HCT116 (cell line): ENCODE data around the gene TMEM26. TPM values are rescaled to one million over a fixed set of nuclear protein-coding genes. Genes with fewer than 3 reads are reported as not detected.

Experiments
- ATAC-seq: fragments of 200-7000 bp; cut with Tn5 transposase; 2 replicates; pipeline ENCODE4 v1.9.1; 2020; ENCODE audit warnings: mild to moderate bottlenecking, moderate library complexity
- BruUV-seq: library from RNA; stranded (reverse); fragments of 400-500 nt; replicated peaks from 2 replicates; lab custom pipeline; 2021; lab: Mats Ljungman, UMichigan
- CTCF ChIA-PET: fragments of 300-600 bp; sonication (Branson Sonifier 250); formaldehyde crosslinking; loops from one replicate; lab custom pipeline; 2021; ENCODE audit warnings: antibody characterized with exemption; lab: Charles Lee
- POLR2A ChIA-PET: fragments of 300-600, 350-600 bp; sonication (Branson Sonifier 250); formaldehyde crosslinking; loops from one replicate; lab custom pipeline; 2021; ENCODE audit warnings: antibody characterized with exemption; lab: Charles Lee
- RAD21 ChIA-PET, 2 experiments: fragments of 300-600 bp; sonication (Branson Sonifier 250); formaldehyde crosslinking; loops; one replicate each; lab custom pipeline; 2023; ENCODE audit warnings: low total read pairs in 2 of 2; ENCODE audit not compliant: uncharacterized antibody in 2 of 2, unreplicated experiment in 2 of 2, low non-redundant PET in 1 of 2; lab: Charles Lee
- DNase-seq: peaks from one replicate; pipeline ENCODE4 v3.0.0-alpha.2; 2010; ENCODE audit warnings: low read depth, low spot score
- H2AFZ ChIP-seq: fragments of 200-600 bp; shearing (Covaris generic), sonication (generic); 2 replicates; pipeline ENCODE4 v1.6.1; 2017; ENCODE audit warnings: low read depth, mixed run types, mixed read lengths, antibody characterized with exemption, low read length; ENCODE audit not compliant: poor library complexity, severe bottlenecking
- H3K27ac ChIP-seq: 2 replicates; pipeline ENCODE4 v1.5.1; 2012; ENCODE audit warnings: low read depth, low read length
- H3K27me3 ChIP-seq: fragments of 200-600 bp; sonication (generic); 2 replicates; pipeline ENCODE4 v1.6.1; 2016; ENCODE audit warnings: mixed run types, low read length, mixed read lengths; ENCODE audit not compliant: insufficient read depth
- H3K36me3 ChIP-seq, 2 experiments: fragments of 200-500 bp in 1 of 2; fragments of 200-600 bp in 1 of 2; sonication (Bioruptor generic) in 1 of 2; sonication (generic) in 1 of 2; 2 replicates each; pipeline versions ENCODE4 v1.5.1 to v1.6.1; 2014 to 2016; ENCODE audit warnings: low read length in 2 of 2, inconsistent platforms in 1 of 2, mixed read lengths in 1 of 2, mixed run types in 1 of 2; ENCODE audit not compliant: insufficient read depth in 2 of 2, control insufficient read depth in 1 of 2
- H3K4me1 ChIP-seq, 2 experiments: fragments of 200-600 bp in 1 of 2; sonication (generic) in 1 of 2; 2 replicates each; pipeline versions ENCODE4 v1.5.1 to v1.6.1; 2012 to 2017; ENCODE audit warnings: low read length in 2 of 2, inconsistent platforms in 1 of 2, mild to moderate bottlenecking in 1 of 2, mixed read lengths in 1 of 2, mixed run types in 1 of 2, moderate library complexity in 1 of 2; ENCODE audit not compliant: insufficient read depth in 2 of 2, control insufficient read depth in 1 of 2
- H3K4me2 ChIP-seq: fragments of 200-600 bp; sonication (generic); 2 replicates; pipeline ENCODE4 v1.6.1; 2017; ENCODE audit warnings: mixed run types, low read length, mixed read lengths
- H3K4me3 ChIP-seq, 2 experiments: fragments of 200-600 bp in 1 of 2; sonication (generic) in 1 of 2; replicated peaks in 1 of 2; 2 replicates each; pipeline ENCODE4 v1.5.1; 2011 to 2016; ENCODE audit warnings: low read length in 2 of 2, control low read depth in 1 of 2, low read depth in 1 of 2, mild to moderate bottlenecking in 1 of 2, mixed read lengths in 1 of 2, mixed run types in 1 of 2
- H3K79me2 ChIP-seq: fragments of 200-600 bp; sonication (generic); 2 replicates; pipeline ENCODE4 v1.6.1; 2017; ENCODE audit warnings: mild to moderate bottlenecking, mixed run types, low read length, moderate library complexity, mixed read lengths; ENCODE audit not compliant: insufficient read depth
- H3K9ac ChIP-seq: fragments of 200-600 bp; sonication (generic); 2 replicates; pipeline ENCODE4 v1.6.1; 2016; ENCODE audit warnings: low read length, mixed read lengths
- H3K9me2 ChIP-seq: fragments of 200-600 bp; sonication (generic), shearing (Covaris generic); 2 replicates; pipeline ENCODE4 v1.6.1; 2017; ENCODE audit warnings: mixed run types, mild to moderate bottlenecking, moderate library complexity; ENCODE audit not compliant: insufficient read depth
- H3K9me3 ChIP-seq, 2 experiments: fragments of 200-500 bp in 1 of 2; fragments of 200-600 bp in 1 of 2; sonication (Bioruptor generic) in 1 of 2; sonication (generic) in 1 of 2; 2 replicates each; pipeline ENCODE4 v1.6.1; 2014 to 2017; ENCODE audit warnings: low read length in 2 of 2, mixed read lengths in 2 of 2, inconsistent platforms in 1 of 2, low read depth in 1 of 2, mild to moderate bottlenecking in 1 of 2, mixed run types in 1 of 2, moderate library complexity in 1 of 2; ENCODE audit not compliant: control insufficient read depth in 1 of 2, insufficient read depth in 1 of 2
- H4K20me1 ChIP-seq: fragments of 200-600 bp; sonication (generic), shearing (Covaris generic); 2 replicates; pipeline ENCODE4 v1.6.1; 2017; ENCODE audit warnings: mixed run types, mild to moderate bottlenecking, moderate library complexity; ENCODE audit not compliant: insufficient read depth
- CBX3 ChIP-seq: IDR thresholded peaks from 2 replicates; pipeline ENCODE4 v1.6.1; 2012; ENCODE audit warnings: low read depth
- EGR1 ChIP-seq: IDR thresholded peaks from 2 replicates; pipeline ENCODE4 v1.6.1; 2012; ENCODE audit warnings: low read depth
- FOSL1 ChIP-seq: IDR thresholded peaks from 2 replicates; pipeline ENCODE4 v1.6.1; 2012; ENCODE audit warnings: low read depth
- JUND ChIP-seq: IDR thresholded peaks from 2 replicates; pipeline ENCODE4 v1.6.1; 2012
- POLR2A ChIP-seq: IDR thresholded peaks from 2 replicates; pipeline ENCODE4 v1.7.0; 2011; ENCODE audit warnings: borderline replicate concordance; ENCODE audit not compliant: insufficient read depth, insufficient read length; ENCODE audit errors: extremely low read depth
- POLR2AphosphoS5 ChIP-seq: IDR thresholded peaks from 2 replicates; pipeline ENCODE4 v1.6.1; 2011; ENCODE audit warnings: mild to moderate bottlenecking, low read depth, low read length, moderate library complexity
- TCF7L2 ChIP-seq: IDR thresholded peaks from 2 replicates; pipeline ENCODE4 v1.7.0; 2011; ENCODE audit warnings: borderline replicate concordance, inconsistent platforms; ENCODE audit not compliant: insufficient read depth, insufficient read length; ENCODE audit errors: extremely low read depth
- YY1 ChIP-seq: IDR thresholded peaks from 2 replicates; pipeline ENCODE4 v1.6.1; 2011; ENCODE audit warnings: low read length, low read depth, moderate library complexity, mild to moderate bottlenecking; ENCODE audit not compliant: insufficient replicate concordance; ENCODE audit errors: extremely low read depth
- ZNF274 ChIP-seq: fragments of 200-500 bp; sonication (Bioruptor generic); IDR thresholded peaks from 2 replicates; pipeline ENCODE4 v1.6.1; 2014; ENCODE audit warnings: mild to moderate bottlenecking, low read depth, low read length, inconsistent platforms
- intact Hi-C: fragments of 100-400 bp; cut with micrococcal nuclease; formaldehyde crosslinking; loops from 2 replicates; pipeline ENCODE4 v1.10.0; 2022
- total RNA-seq: library from RNA; stranded (reverse); gene quantifications from one replicate; pipeline ENCODE4 v1.2.1, GENCODE V29; 2021; ENCODE audit not compliant: unreplicated experiment
- TF ChIP-seq, protein P1 (sequence below): IDR thresholded peaks from 2 replicates; pipeline ENCODE4 v1.6.1; 2012; ENCODE audit warnings: low read depth

TMEM26 gene
- total RNA-seq, 1 experiment from 2014 or later: not detected

DNA sequence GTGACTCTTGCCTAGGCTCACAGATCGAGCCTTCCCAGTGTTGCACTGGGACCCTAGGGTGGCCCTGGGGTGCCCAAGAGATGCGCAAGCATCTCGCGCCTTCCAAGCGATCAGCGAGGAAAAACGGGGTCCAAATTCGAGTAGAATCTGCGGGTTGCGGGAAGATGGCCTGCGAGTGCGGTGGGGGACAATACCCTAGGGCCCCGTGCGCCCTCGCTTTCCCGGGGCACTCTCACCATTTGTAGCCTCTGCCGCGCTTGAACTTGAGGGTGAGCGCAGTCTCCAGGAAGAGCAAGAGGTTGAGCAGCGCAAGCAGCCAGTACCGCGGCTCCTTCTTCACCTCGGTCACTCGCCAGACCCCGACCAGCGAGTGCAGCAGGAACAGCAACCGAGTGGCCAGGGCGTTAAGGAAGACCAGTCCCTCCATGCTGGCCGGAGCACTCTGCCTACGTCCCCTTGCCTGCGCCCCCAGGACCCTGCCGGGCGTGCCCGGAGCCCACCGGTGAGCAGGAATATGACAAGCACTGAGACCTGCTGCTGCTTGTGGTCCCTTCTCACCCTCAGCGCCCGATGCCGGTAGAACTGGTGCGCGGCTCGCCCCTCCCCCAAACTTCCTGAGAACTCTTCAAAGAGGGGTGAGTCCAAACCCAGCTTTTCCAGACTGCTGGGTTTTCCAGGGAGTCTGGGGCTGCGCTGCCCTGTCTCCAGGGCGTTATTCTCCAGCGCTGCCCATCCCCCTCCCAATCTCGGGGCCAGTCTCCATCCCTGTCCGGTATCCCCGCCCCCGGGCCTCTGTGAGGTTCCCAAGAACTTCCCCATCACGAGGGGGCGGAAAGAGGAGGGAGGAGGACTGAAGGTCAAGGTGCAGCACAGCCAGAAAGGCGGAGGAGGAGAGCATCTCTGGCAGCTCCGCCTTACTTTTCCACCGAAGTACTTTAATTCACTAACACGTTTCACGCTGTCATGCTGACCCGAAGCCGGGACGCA lies at the start of gene TMEM26 (continued):
- no peak for TF ChIP-seq FOSL1
- TF ChIP-seq POLR2A: no peak
- TF ChIP-seq YY1: no peak

DNA sequence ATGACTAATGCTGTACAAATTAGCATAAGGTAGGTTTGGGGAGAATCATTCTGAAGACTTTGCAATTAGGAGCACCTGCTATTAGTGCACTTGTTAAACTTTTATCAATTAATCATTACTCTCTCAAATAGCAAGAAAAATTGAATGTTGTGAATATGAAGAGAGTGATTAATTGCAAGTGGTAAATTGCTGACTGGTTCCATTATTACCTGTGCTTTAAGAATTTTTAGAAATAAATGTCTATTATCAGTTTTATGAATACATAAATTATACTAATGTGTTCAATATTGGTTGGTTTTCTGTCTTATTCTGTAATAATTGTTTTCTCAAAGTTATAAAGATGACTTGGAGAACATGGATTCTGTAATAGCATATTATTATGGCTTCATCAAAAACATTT lies 47.3 kb upstream of the TMEM26 start:
- no peak overlapping the region for H3K9ac ChIP-seq
- H3K4me1 ChIP-seq: no peaks in the 10 kb centered on the region
- H3K27me3 ChIP-seq: no peaks in the 10 kb centered on the region
- no peaks in the 10 kb centered on the region for H3K79me2 ChIP-seq
- H3K36me3 ChIP-seq: no peaks in the 10 kb centered on the region
- TF ChIP-seq EGR1 (no peak), POLR2AphosphoS5 (no peak), ZNF274 (no peak), TCF7L2 (no peak), CBX3 (no peak), JUND (no peak)
- TF ChIP-seq, protein P1, sequence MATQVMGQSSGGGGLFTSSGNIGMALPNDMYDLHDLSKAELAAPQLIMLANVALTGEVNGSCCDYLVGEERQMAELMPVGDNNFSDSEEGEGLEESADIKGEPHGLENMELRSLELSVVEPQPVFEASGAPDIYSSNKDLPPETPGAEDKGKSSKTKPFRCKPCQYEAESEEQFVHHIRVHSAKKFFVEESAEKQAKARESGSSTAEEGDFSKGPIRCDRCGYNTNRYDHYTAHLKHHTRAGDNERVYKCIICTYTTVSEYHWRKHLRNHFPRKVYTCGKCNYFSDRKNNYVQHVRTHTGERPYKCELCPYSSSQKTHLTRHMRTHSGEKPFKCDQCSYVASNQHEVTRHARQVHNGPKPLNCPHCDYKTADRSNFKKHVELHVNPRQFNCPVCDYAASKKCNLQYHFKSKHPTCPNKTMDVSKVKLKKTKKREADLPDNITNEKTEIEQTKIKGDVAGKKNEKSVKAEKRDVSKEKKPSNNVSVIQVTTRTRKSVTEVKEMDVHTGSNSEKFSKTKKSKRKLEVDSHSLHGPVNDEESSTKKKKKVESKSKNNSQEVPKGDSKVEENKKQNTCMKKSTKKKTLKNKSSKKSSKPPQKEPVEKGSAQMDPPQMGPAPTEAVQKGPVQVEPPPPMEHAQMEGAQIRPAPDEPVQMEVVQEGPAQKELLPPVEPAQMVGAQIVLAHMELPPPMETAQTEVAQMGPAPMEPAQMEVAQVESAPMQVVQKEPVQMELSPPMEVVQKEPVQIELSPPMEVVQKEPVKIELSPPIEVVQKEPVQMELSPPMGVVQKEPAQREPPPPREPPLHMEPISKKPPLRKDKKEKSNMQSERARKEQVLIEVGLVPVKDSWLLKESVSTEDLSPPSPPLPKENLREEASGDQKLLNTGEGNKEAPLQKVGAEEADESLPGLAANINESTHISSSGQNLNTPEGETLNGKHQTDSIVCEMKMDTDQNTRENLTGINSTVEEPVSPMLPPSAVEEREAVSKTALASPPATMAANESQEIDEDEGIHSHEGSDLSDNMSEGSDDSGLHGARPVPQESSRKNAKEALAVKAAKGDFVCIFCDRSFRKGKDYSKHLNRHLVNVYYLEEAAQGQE: no peak
- H3K9me2 ChIP-seq: no peaks in the 10 kb centered on the region
- no peaks in the 10 kb centered on the region for H4K20me1 ChIP-seq
- CTCF ChIA-PET: no interaction called here
- ATAC-seq (no peak), DNase-seq (no peak)
- RAD21 ChIA-PET: no interaction called here
- POLR2A ChIA-PET: no interaction called here
- no peak overlapping the region for H3K27ac ChIP-seq
- no peak overlapping the region for H3K4me3 ChIP-seq
- no peak overlapping the region for H2AFZ ChIP-seq
- BruUV-seq: no TSS peak
- no peaks in the 10 kb centered on the region for H3K9me3 ChIP-seq
- intact Hi-C loops: no loop called here
- H3K4me2 ChIP-seq: no peak overlapping the region
